Adipocyte (in vitro differentiated cells): ENCODE data around the gene ALDH1A3.
A peak's percentile ranks its signal among the peaks of the same experiment; 100 is the strongest.

Source experiments
- DNase-seq: peaks from one replicate; pipeline ENCODE4 v3.0.0-alpha.2; 2015; ENCODE audit warnings: low read depth
- H3K27me3 ChIP-seq: replicated peaks from 2 replicates; pipeline ENCODE4 v1.7.0; 2013; ENCODE audit warnings: mild to moderate bottlenecking, low read length, moderate library complexity; ENCODE audit not compliant: control insufficient read depth, insufficient read depth
- H3K36me3 ChIP-seq: 2 replicates; pipeline ENCODE4 v1.7.0; 2013; ENCODE audit warnings: low read length, mild to moderate bottlenecking, moderate library complexity; ENCODE audit not compliant: control insufficient read depth, insufficient read depth, severe bottlenecking
- H3K4me1 ChIP-seq: 2 replicates; pipeline ENCODE4 v1.7.0; 2013; ENCODE audit warnings: mild to moderate bottlenecking, low read length, moderate library complexity; ENCODE audit not compliant: control insufficient read depth, insufficient read depth
- H3K4me3 ChIP-seq: 2 replicates; pipeline ENCODE4 v1.7.0; 2013; ENCODE audit warnings: mild to moderate bottlenecking, low read length, moderate library complexity
- H3K9ac ChIP-seq: 2 replicates; pipeline ENCODE4 v1.7.0; 2013; ENCODE audit warnings: mild to moderate bottlenecking, low read length, moderate library complexity
- H3K9me3 ChIP-seq: 2 replicates; pipeline ENCODE4 v1.7.0; 2013; ENCODE audit warnings: mild to moderate bottlenecking, low read length, moderate library complexity; ENCODE audit not compliant: control insufficient read depth

ALDH1A3 gene

DNA sequence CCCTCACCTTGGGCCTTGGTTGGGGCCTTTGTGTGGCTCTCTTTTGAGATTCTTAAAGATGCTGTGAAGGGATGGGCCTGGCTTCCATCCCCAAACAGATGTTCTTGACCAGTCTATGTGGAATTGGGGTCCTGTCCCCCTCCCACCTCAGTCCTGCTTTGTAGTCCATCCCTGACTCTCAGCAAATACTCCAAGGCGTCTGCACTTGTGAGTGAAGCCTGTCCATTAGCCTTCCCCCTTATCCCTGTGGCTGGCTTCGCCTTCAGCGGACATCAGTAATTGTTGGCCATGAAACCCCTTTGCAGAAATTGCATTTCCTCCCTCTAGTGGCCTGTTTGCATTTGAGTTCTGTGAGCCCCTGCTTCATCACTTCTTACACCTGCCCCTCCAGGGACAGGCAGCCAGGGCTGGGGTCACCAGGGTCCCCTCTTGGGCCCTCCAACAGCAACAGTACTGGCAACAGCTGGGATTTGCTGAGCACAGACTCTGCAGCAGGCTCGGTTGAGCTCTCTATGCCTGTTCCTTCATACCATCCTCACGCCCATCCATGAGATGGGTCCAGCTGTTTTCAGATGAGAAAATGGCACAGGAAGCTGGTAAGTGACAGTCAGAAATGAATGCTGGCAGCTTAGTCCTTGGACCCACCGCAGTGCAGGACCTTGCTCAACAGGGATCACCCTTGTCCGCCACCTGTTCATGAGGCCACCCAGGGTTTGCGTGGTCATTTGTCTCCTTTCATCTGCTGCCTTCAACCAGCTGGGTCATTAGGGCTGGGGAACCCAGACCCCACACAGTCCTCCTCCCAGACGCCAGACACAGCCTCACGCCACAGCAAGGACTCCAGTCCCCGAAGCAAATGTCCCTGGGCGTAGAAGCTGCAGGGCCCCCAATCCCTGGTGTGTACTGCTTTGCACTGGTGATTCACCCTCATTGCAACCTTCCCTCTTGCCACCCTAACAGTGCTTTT is 30.6 kb downstream of the ALDH1A3 start:
- H3K4me1 ChIP-seq = no peaks in the 10 kb centered on the region
- peaks cover 94% of the 10 kb centered on the region for H3K36me3 ChIP-seq
- no peak for DNase-seq
- no peak overlapping the region for H3K4me3 ChIP-seq
- H3K9me3 ChIP-seq = peaks cover 3% of the 10 kb centered on the region
- H3K27me3 ChIP-seq = no peaks in the 10 kb centered on the region
- H3K9ac ChIP-seq = no peak overlapping the region

DNA sequence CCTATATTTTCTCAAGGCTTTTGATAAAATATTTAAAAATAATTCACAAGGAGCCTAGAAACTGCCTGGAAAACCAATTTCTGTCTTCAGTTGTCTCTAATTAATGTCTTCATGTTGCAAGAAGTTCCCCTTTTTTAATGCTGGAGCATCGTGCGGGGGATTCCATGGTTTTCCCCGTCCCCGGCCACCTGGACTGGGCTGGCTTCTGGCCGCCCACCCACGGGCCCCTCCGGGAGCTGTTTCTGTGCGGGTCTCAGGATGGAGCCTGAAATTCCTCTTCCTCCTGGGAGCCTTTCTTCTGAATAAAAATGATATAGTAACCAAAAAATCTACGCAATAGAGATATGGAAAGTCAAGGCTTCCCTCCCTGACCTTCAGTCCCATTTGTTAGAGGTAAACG is 31.5 kb downstream of the ALDH1A3 start:
- Histone ChIP-seq H3K9ac (no peak overlapping the region), H3K27me3 (no peaks in the 10 kb centered on the region), H3K4me3 (no peak overlapping the region), H3K4me1 (no peaks in the 10 kb centered on the region), H3K36me3 (peaks cover 94% of the 10 kb centered on the region), H3K9me3 (peaks cover 3% of the 10 kb centered on the region)
- DNase-seq = no peak

DNA sequence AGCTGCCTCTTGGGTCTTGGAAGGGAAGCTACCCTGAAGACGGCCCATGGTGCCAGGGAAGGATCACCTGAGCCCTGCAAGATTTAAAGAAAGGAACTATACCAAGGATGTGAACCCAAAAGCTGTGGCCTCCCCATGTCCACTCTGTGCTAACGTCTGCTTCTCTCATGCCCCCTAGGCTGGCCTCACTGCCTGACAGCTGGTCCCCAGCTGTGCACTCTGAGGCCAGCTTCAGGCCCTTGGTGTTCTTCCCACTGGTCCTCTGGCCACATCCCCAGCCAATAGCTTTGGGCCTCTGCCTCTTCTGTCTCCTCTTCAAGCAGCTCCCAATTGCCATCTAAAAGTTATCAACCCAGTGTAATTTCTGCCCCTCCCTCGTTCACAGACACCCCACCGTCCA is 34.3 kb downstream of the ALDH1A3 start:
- H3K36me3 ChIP-seq = peaks cover 74% of the 10 kb centered on the region
- H3K9ac ChIP-seq = no peak overlapping the region
- H3K9me3 ChIP-seq = peaks cover 3% of the 10 kb centered on the region
- no peak for DNase-seq
- H3K4me3 ChIP-seq = no peak overlapping the region
- peaks cover 14% of the 10 kb centered on the region for H3K4me1 ChIP-seq
- H3K27me3 ChIP-seq = no peaks in the 10 kb centered on the region

DNA sequence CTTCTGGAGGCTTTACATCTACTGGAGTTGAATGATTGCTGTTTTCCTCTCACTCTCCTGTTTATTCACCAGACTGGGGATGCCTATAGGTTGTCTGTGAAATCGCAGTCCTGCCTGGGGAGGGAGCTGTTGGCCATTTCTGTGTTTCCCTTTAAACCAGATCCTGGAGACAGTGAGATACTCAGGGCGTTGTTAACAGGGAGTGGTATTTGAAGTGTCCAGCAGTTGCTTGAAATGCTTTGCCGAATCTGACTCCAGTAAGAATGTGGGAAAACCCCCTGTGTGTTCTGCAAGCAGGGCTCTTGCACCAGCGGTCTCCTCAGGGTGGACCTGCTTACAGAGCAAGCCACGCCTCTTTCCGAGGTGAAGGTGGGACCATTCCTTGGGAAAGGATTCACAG is 35.2 kb downstream of the ALDH1A3 start:
- H3K9ac ChIP-seq = no peak overlapping the region
- peaks cover 66% of the 10 kb centered on the region for H3K36me3 ChIP-seq
- DNase-seq = no peak
- H3K9me3 ChIP-seq = peaks cover 3% of the 10 kb centered on the region
- no peaks in the 10 kb centered on the region for H3K27me3 ChIP-seq
- H3K4me1 ChIP-seq = peaks cover 14% of the 10 kb centered on the region
- H3K4me3 ChIP-seq = no peak overlapping the region

DNA sequence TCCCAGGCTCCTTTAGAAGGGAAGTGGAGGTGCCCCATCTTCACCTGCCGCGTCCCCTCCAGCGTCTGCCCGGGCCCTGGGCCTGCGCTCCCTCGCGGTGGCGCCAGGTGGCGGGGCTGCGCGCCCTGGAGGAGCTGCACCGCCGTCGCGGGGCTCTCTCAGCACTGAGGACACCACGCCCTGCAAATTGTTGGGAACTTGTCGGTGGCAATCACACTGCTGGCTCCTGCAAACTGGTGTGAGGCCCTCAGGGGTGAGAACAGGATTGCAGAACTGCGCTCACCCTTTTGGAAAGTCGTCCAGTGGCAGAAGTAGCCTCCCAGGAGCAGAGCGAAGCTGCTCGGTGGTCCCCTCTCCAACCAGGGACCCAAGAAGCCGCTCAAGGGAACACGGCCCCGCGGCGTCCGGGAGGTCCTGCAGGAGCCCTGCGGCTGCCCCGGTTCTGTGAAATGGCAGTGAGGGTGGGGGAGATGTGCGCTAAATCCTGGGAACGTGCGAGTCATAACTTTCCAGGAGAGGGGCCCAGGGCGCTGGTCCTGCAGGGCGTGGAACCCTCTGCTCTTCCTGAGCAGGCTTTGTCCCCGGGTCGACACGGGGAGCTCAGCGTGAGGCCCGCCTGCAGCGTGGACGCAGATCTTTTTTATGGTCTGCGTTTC is 38.5 kb downstream of the ALDH1A3 start:
- Histone ChIP-seq H3K27me3 (no peaks in the 10 kb centered on the region), H3K9me3 (peaks cover 2% of the 10 kb centered on the region), H3K9ac (peak overlapping the region; percentile 87), H3K4me1 (peaks cover 14% of the 10 kb centered on the region), H3K36me3 (peaks cover 35% of the 10 kb centered on the region), H3K4me3 (peak overlapping the region; percentile 79)
- peak; percentile 87 for DNase-seq

DNA sequence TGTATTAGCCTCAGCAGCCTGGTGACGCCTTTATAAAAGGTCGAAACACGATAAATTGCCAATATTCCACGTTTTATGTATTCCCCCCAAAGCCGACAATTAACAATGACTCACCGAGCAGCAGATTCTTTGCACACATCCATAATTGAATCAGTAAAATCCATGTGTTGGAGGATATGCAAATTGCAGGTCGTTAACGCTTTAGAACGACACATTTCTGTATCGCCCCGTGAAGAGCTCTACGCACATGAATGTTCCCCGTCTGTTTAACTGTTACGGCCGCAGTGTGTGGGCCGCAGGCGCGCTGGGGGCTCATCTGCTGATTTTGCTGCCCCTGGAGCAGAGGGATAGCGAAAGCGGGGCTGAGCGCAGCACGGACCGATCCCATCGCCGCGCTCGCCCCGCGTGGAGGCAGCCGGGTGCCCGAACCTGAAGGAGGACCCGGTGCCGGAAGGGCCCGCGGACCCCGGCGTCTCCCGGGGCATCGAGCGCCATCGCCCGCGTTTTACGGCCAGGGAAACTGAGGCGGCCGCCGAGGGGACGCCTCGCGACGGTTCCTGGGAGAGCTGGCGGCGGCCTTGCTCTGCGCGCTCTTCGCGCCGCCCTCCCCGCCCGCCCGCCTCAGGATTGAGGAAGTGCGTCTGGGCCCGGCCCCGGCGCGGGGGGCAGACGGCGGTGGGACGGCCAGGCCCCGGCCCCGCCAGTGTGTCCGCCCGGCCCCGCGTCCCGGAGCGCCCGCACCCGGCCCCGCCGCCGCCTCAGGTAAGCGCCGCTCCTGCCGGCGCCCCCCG is 39.3 kb downstream of the ALDH1A3 start, which contains the start of gene LRRK1:
Gene LRRK1, plus strand, starts transcription at position 668 of the 791 bp plus-strand sequence. CDS start 5,276 bp downstream, outside the sequence.
- H3K4me1 ChIP-seq = peaks cover 14% of the 10 kb centered on the region
- peak within 1 kb of the TSS; percentile 83 for H3K4me3 ChIP-seq
- peak within 1 kb of the TSS; percentile 87 for H3K9ac ChIP-seq
- no peaks in the 10 kb centered on the region for H3K27me3 ChIP-seq
- no peaks in the 10 kb centered on the region for H3K9me3 ChIP-seq
- H3K36me3 ChIP-seq = peaks cover 28% of the 10 kb centered on the region
- peak; percentile 78 for DNase-seq

DNA sequence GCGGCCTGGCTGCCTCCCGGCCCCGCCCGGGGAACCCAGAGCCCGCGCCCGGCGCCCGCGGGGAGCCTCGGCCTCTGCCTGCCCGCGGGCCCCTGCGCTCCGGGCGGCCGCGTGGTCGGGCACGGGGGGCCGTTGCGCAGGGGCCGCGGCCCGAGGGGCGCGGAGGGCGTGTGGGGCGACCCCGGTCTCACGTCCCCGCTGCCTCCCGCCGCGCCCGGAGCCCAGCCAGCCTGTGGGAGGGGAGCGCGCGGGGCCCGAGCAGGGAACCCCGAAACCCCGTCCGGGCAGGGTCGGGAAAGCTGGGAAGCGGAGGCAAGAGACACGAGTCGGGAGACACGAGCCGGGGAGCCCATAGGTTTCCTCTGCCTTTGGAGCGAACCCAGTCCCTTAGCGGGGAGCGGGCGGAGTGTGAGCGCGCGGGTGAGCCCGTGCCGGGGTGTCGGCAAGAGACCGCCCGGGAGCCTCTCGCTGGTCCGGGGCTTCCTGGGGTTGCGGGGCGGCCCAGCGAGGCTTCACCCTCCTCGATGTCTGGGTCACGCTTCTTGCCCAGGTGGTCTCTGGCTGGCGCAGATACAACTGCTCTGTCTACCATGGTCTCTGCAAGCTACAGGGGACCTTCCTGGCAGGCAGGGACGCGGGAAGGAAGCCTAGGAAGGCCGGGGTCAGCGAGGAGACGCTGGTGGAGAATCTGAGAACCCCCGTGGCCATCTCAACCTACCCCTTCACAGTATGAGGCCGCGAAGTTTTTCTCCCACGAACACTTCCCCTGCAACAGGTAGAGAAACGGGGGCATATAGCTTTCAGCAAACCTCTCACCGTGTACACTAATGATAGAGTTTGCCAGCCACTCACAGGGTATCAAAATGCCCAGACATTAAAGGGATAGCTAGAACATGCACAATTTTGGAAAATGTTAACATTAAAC is 40.1 kb downstream of the ALDH1A3 start:
- peak; percentile 67 for DNase-seq
- Histone ChIP-seq H3K36me3 (peaks cover 20% of the 10 kb centered on the region), H3K4me1 (peaks cover 14% of the 10 kb centered on the region), H3K9ac (peak overlapping the region; percentile 87), H3K27me3 (no peaks in the 10 kb centered on the region), H3K9me3 (no peaks in the 10 kb centered on the region), H3K4me3 (peak overlapping the region; percentile 83)

DNA sequence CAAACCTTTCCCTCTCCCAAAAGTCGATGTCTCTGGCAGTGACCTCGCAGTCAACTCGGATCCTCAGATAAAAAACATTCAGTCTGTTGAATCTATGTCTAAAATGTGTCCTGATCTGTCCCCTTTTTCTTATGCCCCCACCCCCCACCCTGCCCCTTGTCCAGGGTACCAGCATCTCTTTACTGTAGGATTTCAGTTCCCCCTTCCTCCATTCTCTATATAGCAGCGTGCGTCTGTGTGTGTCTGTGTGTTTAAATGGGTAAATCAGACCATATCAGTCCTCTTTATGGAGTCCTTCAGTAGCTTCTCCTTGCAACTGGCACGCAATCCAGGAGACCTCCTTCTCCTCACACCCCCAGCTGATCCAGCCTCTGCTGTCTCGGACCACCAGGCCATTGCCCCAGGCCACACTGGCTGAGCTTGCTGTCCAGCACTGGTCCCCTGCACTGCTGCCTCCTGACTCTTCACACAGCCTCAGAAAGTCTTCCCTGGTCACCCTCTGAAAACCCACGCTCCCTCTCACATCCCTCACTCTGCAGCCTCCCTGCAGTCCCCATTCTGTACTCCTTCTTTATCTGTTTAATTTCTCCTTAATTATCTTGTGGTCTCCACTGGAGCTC is 41.0 kb downstream of the ALDH1A3 start:
- peaks cover 20% of the 10 kb centered on the region for H3K36me3 ChIP-seq
- peak overlapping the region; percentile 83 for H3K4me3 ChIP-seq
- H3K27me3 ChIP-seq = no peaks in the 10 kb centered on the region
- H3K9me3 ChIP-seq = no peaks in the 10 kb centered on the region
- DNase-seq = no peak
- H3K9ac ChIP-seq = no peak overlapping the region
- peaks cover 14% of the 10 kb centered on the region for H3K4me1 ChIP-seq

DNA sequence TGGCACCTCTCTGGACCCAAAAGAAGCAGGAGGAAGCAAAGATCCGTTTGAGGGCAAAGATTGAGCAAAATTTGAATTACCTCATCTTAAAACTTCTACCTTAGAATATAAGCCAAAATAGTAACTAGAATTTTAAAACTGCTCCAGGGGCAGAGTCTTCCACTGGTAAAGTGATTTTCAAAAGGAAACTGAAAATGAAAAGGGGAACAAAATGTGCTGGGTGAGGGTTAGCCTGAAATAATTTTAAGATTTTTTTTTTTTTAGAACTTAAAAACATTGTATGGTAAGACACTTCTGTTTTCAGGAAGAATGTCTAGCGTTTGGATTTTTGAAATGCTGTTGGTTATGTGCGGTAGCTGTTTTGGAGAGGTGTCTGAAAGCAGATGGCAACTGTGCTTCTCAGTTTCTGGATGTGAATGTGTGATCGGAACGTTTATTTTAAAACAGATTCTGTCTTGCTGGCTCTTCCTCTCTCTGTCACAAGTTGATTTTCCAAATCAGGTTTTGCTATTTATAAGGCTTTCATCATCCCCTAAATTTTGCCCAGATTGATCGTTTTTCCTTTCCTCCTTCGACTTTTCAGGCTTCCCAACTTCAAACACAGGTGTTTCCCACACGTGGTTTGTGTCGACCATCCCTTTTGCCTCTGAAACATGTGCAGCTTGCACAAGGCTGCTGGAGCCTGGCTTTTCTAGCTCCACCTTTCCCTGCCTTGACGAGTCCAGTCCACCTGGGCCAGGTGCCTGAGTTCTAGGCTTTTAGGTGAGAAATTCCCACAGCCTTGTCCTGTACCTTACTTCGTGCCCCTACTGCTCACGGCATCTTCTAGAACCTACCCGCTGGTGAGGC is 42.8 kb downstream of the ALDH1A3 start:
- Histone ChIP-seq H3K4me1 (peaks cover 5% of the 10 kb centered on the region), H3K36me3 (peaks cover 21% of the 10 kb centered on the region), H3K27me3 (no peaks in the 10 kb centered on the region), H3K4me3 (no peak overlapping the region), H3K9ac (no peak overlapping the region), H3K9me3 (no peaks in the 10 kb centered on the region)
- DNase-seq = no peak
